ENCODE measurements around the gene PFN2.
"Not testable (repeated sequence)": the region's sequence is repeated elsewhere in the genome, so short reads cannot be mapped to it uniquely, and the experiment has no call there.

The PFN2 gene

GRCh38 chr3:149981979-149982378, 11.3 kb upstream of the PFN2 start:
- H3K36me3 Mint-ChIP-seq (ENCODE audit: low read depth); DNase-seq (ENCODE audit: low spot score); H3K4me1 Mint-ChIP-seq (ENCODE audit: low read depth); H3K9me3 Mint-ChIP-seq; H3K4me3 Mint-ChIP-seq; H3K27ac Mint-ChIP-seq: not testable (repeated sequence)
- peaks cover 21% of the 10 kb centered on the region for H3K27me3 Mint-ChIP-seq (ENCODE audit: low read depth)

GRCh38 chr3:149977386-149977785, 6.7 kb upstream of the PFN2 start:
- Mint-ChIP-seq H3K27ac (no peak overlapping the region), H3K36me3 (ENCODE audit: low read depth) (no peaks in the 10 kb centered on the region), H3K4me1 (ENCODE audit: low read depth) (no peaks in the 10 kb centered on the region), H3K9me3 (no peaks in the 10 kb centered on the region), H3K27me3 (ENCODE audit: low read depth) (peaks cover 58% of the 10 kb centered on the region), H3K4me3 (no peak overlapping the region)
- DNase-seq (ENCODE audit: low spot score): no peak

- peaks cover 8% of the 10 kb centered on the region for H3K4me1 Mint-ChIP-seq (ENCODE audit: low read depth)
- H3K27me3 Mint-ChIP-seq (ENCODE audit: low read depth): peaks cover 69% of the 10 kb centered on the region
- H3K36me3 Mint-ChIP-seq (ENCODE audit: low read depth): no peaks in the 10 kb centered on the region
- H3K27ac Mint-ChIP-seq: no peak overlapping the region
- DNase-seq (ENCODE audit: low spot score): no peak
- H3K9me3 Mint-ChIP-seq: no peaks in the 10 kb centered on the region
- no peak overlapping the region for H3K4me3 Mint-ChIP-seq
Observed at GRCh38 chr3:149975919-149976318, 5.2 kb upstream of the PFN2 start.

GRCh38 chr3:149971403-149972075, 844 bp upstream of the PFN2 start:
- DNase-seq (ENCODE audit: low spot score): peak; percentile 16
- no peaks in the 10 kb centered on the region for H3K9me3 Mint-ChIP-seq
- peak overlapping the region; percentile 88 for H3K4me3 Mint-ChIP-seq
- peaks cover 1% of the 10 kb centered on the region for H3K36me3 Mint-ChIP-seq (ENCODE audit: low read depth)
- no peak overlapping the region for H3K27ac Mint-ChIP-seq
- peaks cover 67% of the 10 kb centered on the region for H3K27me3 Mint-ChIP-seq (ENCODE audit: low read depth)
- peaks cover 13% of the 10 kb centered on the region for H3K4me1 Mint-ChIP-seq (ENCODE audit: low read depth)

GRCh38 chr3:149969940-149970715, 567 bp downstream of the PFN2 start:
- Mint-ChIP-seq H3K4me1 (ENCODE audit: low read depth) (peaks cover 13% of the 10 kb centered on the region), H3K27me3 (ENCODE audit: low read depth) (peaks cover 53% of the 10 kb centered on the region), H3K27ac (peak overlapping the region; percentile 47), H3K36me3 (ENCODE audit: low read depth) (peaks cover 1% of the 10 kb centered on the region), H3K4me3 (peak overlapping the region; percentile 81), H3K9me3 (no peaks in the 10 kb centered on the region)
- DNase-seq (ENCODE audit: low spot score): peak; percentile 68

- DNase-seq (ENCODE audit: low spot score): no peak
Observed at GRCh38 chr3:149969110-149969939, 1.4 kb downstream of the PFN2 start.

GRCh38 chr3:149968216-149968615, 2.5 kb downstream of the PFN2 start:
- no peak overlapping the region for H3K4me3 Mint-ChIP-seq

More at GRCh38 chr3:149969110-149969939, 1.4 kb downstream of the PFN2 start:
- peaks cover 1% of the 10 kb centered on the region for H3K36me3 Mint-ChIP-seq (ENCODE audit: low read depth)
- no peaks in the 10 kb centered on the region for H3K9me3 Mint-ChIP-seq
- H3K4me3 Mint-ChIP-seq: peak overlapping the region; percentile 81
- H3K4me1 Mint-ChIP-seq (ENCODE audit: low read depth): peaks cover 13% of the 10 kb centered on the region
- H3K27ac Mint-ChIP-seq: peak overlapping the region; percentile 47
- peaks cover 45% of the 10 kb centered on the region for H3K27me3 Mint-ChIP-seq (ENCODE audit: low read depth)

GRCh38 chr3:149967086-149967685, 3.5 kb downstream of the PFN2 start:
- Mint-ChIP-seq H3K27me3 (ENCODE audit: low read depth) (peaks cover 27% of the 10 kb centered on the region), H3K36me3 (ENCODE audit: low read depth) (peaks cover 1% of the 10 kb centered on the region), H3K4me3 (no peak overlapping the region), H3K27ac (no peak overlapping the region), H3K9me3 (no peaks in the 10 kb centered on the region), H3K4me1 (ENCODE audit: low read depth) (peaks cover 13% of the 10 kb centered on the region)
- no peak for DNase-seq (ENCODE audit: low spot score)

More at GRCh38 chr3:149968216-149968615, 2.5 kb downstream of the PFN2 start:
- Mint-ChIP-seq H3K36me3 (ENCODE audit: low read depth) (peaks cover 1% of the 10 kb centered on the region), H3K27ac (no peak overlapping the region), H3K27me3 (ENCODE audit: low read depth) (peaks cover 34% of the 10 kb centered on the region), H3K9me3 (no peaks in the 10 kb centered on the region), H3K4me1 (ENCODE audit: low read depth) (peaks cover 13% of the 10 kb centered on the region)
- no peak for DNase-seq (ENCODE audit: low spot score)

- Mint-ChIP-seq H3K27me3 (ENCODE audit: low read depth) (peaks cover 18% of the 10 kb centered on the region), H3K4me3 (no peak overlapping the region), H3K27ac (no peak overlapping the region), H3K9me3 (no peaks in the 10 kb centered on the region), H3K4me1 (ENCODE audit: low read depth) (peaks cover 5% of the 10 kb centered on the region), H3K36me3 (ENCODE audit: low read depth) (peaks cover 4% of the 10 kb centered on the region)
- no peak for DNase-seq (ENCODE audit: low spot score)
Observed at GRCh38 chr3:149965278-149965677, 5.4 kb downstream of the PFN2 start.

- no peak overlapping the region for H3K4me3 Mint-ChIP-seq
- no peaks in the 10 kb centered on the region for H3K4me1 Mint-ChIP-seq (ENCODE audit: low read depth)
- H3K27me3 Mint-ChIP-seq (ENCODE audit: low read depth): peaks cover 11% of the 10 kb centered on the region
- peaks cover 4% of the 10 kb centered on the region for H3K36me3 Mint-ChIP-seq (ENCODE audit: low read depth)
- H3K9me3 Mint-ChIP-seq: no peaks in the 10 kb centered on the region
- DNase-seq (ENCODE audit: low spot score): no peak
- H3K27ac Mint-ChIP-seq: no peak overlapping the region
Observed at GRCh38 chr3:149964291-149964690, 6.4 kb downstream of the PFN2 start.

GRCh38 chr3:149963485-149963884, 7.2 kb downstream of the PFN2 start:
- no peaks in the 10 kb centered on the region for H3K9me3 Mint-ChIP-seq
- H3K27me3 Mint-ChIP-seq (ENCODE audit: low read depth): peaks cover 6% of the 10 kb centered on the region
- H3K27ac Mint-ChIP-seq: no peak overlapping the region
- H3K4me1 Mint-ChIP-seq (ENCODE audit: low read depth): no peaks in the 10 kb centered on the region
- H3K36me3 Mint-ChIP-seq (ENCODE audit: low read depth): peaks cover 4% of the 10 kb centered on the region
- DNase-seq (ENCODE audit: low spot score): no peak
- no peak overlapping the region for H3K4me3 Mint-ChIP-seq

GRCh38 chr3:149959443-149959842, 11.3 kb downstream of the PFN2 start:
- H3K27ac Mint-ChIP-seq: no peak overlapping the region
- no peak overlapping the region for H3K4me3 Mint-ChIP-seq
- H3K4me1 Mint-ChIP-seq (ENCODE audit: low read depth): peaks cover 5% of the 10 kb centered on the region
- H3K9me3 Mint-ChIP-seq: no peaks in the 10 kb centered on the region
- H3K36me3 Mint-ChIP-seq (ENCODE audit: low read depth): peaks cover 3% of the 10 kb centered on the region
- H3K27me3 Mint-ChIP-seq (ENCODE audit: low read depth): no peaks in the 10 kb centered on the region
- DNase-seq (ENCODE audit: low spot score): no peak

GRCh38 chr3:149958171-149958796, 12.4 kb downstream of the PFN2 start:
- Mint-ChIP-seq H3K4me1 (ENCODE audit: low read depth) (peaks cover 9% of the 10 kb centered on the region), H3K9me3 (no peaks in the 10 kb centered on the region), H3K27ac (no peak overlapping the region), H3K4me3 (no peak overlapping the region), H3K27me3 (ENCODE audit: low read depth) (no peaks in the 10 kb centered on the region), H3K36me3 (ENCODE audit: low read depth) (peaks cover 3% of the 10 kb centered on the region)
- no peak for DNase-seq (ENCODE audit: low spot score)
